GM21367 (cell line): ENCODE data around the gene CACNA1E.

Source experiments
- ATAC-seq: cut with Tn5 transposase; IDR thresholded peaks from one replicate; pipeline ENCODE4 v1.9.1; 2021; ENCODE audit not compliant: unreplicated experiment

CACNA1E gene

DNA sequence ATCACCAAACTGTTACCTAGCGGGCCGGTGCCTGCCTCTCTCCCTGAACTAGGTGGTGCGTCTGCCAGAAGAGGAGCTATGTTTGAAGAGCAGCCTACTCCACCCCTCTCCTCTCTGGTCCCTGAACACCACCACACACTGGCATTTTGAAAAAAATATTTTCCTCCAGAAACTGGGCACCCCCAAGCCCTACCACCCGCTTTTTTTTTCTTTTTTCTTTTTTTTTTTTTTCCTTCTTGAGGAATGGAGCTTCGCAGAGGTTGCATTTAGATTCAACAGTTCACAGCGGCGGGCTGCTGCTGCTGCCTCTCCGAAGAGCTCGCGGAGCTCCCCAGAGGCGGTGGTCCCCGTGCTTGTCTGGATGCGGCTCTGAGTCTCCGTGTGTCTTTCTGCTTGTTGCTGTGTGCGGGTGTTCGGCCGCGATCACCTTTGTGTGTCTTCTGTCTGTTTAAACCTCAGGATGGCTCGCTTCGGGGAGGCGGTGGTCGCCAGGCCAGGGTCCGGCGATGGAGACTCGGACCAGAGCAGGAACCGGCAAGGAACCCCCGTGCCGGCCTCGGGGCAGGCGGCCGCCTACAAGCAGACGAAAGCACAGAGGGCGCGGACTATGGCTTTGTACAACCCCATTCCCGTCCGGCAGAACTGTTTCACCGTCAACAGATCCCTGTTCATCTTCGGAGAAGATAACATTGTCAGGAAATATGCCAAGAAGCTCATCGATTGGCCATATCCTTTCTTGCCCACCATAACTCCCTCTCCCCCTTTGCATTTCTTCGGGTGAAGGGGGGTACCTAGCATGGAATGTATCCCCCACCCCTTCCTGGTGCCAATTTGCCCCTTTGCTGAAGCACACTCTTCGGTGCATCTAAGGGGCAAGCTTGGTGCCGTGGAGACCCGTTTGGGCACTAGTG lies at the start of gene CACNA1E:
CACNA1E (plus strand) TSS at position 233 of the 911 bp plus-strand sequence; CDS start at position 461, 228 bp downstream.
- no peak for ATAC-seq

DNA sequence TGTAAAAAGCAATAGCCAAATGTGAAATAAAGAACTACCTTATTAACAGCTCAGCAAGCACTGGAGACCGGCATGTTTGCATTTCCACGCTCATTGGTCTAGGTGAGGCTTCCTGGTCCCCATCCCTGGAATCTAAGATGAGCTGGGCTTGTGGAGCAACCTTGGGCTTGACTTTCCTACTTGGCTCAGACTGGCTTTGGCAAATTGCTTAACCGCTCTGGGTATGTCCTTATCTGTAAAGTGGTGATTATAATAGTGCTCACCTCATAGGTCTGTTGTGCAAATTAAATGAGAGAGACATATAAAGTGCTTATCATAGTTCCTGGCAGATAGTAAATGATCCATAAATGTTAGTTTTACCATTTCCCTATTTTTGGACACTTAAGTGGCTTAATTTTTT lies 49.4 kb upstream of the CACNA1E start:
- no peak for ATAC-seq

GRCh38 chr1:181438013-181438412 lies 45.3 kb upstream of the CACNA1E start:
- ATAC-seq = peak; percentile 54

- ATAC-seq = no peak
Measured at GRCh38 chr1:181440510-181440909, 42.8 kb upstream of the CACNA1E start.

- ATAC-seq = no peak
Measured at GRCh38 chr1:181442181-181442525, 41.2 kb upstream of the CACNA1E start.

GRCh38 chr1:181443231-181443853 lies 40.0 kb upstream of the CACNA1E start:
- no peak for ATAC-seq

DNA sequence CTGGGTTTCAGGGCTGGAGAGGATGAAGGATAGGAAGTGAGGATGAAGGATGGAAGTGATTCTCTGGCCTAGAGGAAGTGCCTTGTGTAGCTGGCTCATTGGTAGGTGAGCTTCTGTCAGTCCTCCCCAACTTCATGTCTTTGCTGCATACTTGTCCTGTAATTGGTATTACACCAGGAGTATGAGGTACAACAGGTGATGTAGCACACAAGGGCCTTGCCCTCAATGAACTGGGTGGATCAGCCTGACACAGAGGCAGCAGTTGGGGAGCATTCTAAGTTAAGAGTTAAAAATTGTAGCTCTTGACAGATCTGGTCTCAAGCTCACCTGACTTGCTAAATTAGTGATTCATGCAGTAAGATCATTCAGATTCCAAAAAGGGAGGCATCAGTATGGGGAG lies 37.9 kb upstream of the CACNA1E start:
- no peak for ATAC-seq

GRCh38 chr1:181448461-181448860 lies 34.9 kb upstream of the CACNA1E start:
- ATAC-seq = no peak

DNA sequence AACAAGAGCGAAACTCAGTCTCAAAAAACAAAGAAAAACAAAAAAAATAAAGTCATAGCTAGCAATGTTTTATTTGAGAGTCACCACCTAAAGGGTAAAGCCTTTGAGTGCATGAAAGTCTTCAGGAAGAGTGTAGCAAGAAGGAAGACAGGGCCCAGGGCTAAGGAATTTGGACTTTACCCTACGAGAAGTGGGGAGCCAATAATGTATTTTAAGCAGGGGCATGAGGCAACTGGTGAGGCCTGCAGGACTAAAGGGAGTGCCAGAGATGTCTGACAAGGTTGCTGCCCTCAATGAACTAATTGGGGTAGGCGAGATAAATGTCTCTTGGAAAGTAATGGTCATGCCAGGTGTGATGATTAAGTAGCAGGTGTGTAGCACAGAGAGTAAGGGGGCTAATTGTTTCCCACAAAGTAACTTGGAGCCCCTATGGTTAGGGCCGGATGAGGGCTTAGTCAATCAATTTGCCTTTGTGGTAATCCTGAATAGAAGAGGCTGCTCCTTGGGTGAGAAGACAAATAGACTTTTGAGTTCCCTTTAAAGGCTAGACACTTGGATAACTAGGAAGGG lies 31.6 kb upstream of the CACNA1E start:
- ATAC-seq = no peak

- ATAC-seq = no peak
Measured at GRCh38 chr1:181452746-181453145, 30.6 kb upstream of the CACNA1E start.

DNA sequence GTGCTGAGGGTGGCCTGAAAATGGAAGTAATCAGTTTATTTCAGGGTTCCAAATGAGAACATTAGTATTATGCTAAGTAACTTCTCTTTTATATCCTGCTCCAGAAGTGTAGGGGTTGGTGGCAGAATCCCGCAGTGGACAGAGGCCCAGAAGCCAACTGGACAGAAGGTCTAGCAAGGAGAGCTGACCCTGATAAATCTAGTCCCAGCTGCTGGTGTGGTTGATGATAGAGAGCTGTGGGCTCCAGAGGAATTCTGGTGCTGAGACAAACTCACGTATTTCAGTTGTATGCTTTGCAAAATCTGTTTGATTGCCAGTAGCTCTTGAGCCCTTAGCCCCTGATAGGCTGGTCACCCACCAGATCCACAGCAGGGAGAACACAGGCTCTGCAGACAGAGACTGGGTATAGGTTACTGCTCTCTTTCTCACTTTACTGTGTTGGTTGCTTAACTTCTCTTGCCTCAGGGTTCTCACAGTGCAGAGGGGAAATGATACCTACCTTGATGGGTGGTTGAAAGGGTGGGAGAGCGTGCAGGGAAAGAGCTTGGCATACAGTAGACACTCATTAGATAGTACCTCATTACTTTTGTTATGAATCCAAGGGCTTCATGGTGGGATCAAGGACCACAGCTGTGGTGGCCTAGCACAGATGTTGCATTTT lies 29.6 kb upstream of the CACNA1E start:
- ATAC-seq = no peak

GRCh38 chr1:181456551-181456950 lies 26.8 kb upstream of the CACNA1E start:
- no peak for ATAC-seq

DNA sequence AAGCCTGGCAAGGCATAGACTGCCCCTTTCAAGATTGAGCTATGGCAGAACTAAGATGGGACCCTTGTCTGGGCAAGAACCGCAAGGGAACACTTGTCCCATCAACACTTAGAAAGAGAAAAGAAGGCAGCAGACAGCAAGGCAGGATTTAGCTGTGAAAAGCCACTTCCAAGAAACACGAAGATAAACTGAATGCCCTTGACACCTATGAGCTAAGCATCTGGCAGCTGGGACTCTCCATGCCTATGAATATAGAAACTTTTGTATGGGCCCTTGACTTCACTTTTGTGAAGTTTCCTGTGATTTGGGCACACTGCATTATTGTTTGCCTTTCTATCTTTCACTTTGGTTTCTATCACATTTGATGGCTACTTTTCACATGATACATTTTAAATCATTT lies 24.9 kb upstream of the CACNA1E start:
- no peak for ATAC-seq

- no peak for ATAC-seq
Measured at GRCh38 chr1:181459067-181459466, 24.2 kb upstream of the CACNA1E start.

DNA sequence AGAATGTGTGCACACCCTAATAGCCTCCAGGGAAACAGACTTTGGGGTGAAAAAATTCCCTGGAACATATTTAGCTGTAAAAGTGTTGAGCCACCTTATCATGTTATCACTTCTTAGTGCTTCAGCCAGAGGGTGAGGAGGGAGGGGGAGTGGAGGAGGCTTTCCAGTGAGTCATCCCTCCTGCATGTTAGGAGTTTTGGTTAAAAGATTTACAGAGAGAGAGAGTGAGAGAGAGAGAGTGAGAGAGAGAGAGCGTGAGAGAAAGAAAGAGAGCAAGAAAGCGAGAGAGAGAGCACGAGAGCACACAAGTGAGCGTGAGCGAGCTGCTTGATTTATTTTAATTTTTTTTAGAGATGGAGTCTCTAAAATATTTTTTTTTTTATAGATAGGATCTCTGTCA lies 13.5 kb upstream of the CACNA1E start:
- no peak for ATAC-seq

DNA sequence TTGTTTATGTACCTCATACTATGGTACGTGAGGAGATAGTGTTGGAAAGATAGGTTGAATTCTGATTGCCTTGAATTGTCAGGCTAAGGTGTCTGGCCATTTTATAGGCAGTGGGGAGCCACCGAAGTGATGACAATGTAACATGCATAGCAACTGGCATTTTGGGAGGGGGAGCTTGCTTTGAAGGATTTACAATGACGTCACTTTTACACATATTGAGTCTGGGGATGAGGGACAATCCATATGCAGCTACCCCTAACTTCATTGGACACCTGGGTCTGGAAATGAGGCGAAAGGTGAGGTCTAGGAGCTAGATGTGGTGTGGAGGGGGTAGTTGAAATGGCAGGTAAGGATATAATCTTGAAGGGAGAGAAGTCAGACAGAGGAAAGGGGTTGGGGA lies 7.7 kb upstream of the CACNA1E start:
- ATAC-seq = no peak

- ATAC-seq = no peak
Measured at GRCh38 chr1:181476581-181476980, 6.7 kb upstream of the CACNA1E start.

GRCh38 chr1:181478306-181478705 lies 5.0 kb upstream of the CACNA1E start:
- ATAC-seq = no peak

- peak; percentile 70 for ATAC-seq
Measured at GRCh38 chr1:181479137-181479745, 4.1 kb upstream of the CACNA1E start.

GRCh38 chr1:181482001-181482430 lies 1.3 kb upstream of the CACNA1E start:
- no peak for ATAC-seq
